CD4-positive, alpha-beta T cell (primary cell): Measurements from ENCODE around the gene FNDC1. TPM values are rescaled to one million over a fixed set of nuclear protein-coding genes. Genes with fewer than 3 reads are reported as not detected.

Experiments used
- ATAC-seq: fragments of 200-7000 bp; cut with Tn5 transposase; one replicate; pipeline ENCODE4 v1.10.0; 2022; ENCODE audit warnings: mild to moderate bottlenecking; ENCODE audit not compliant: poor library complexity
- CTCF ChIA-PET: fragments of 350-600 bp; sonication (Branson Sonifier 250); formaldehyde crosslinking; loops from one replicate; lab custom pipeline; 2021; ENCODE audit warnings: antibody characterized with exemption, inconsistent platforms; lab: Charles Lee
- POLR2A ChIA-PET: fragments of 350-600 bp; sonication (Branson Sonifier 250); formaldehyde crosslinking; loops from one replicate; lab custom pipeline; 2021; ENCODE audit warnings: antibody characterized with exemption, inconsistent platforms; lab: Charles Lee
- DNase-seq, 14 experiments: peaks; one replicate each; pipeline ENCODE4 v3.0.0-alpha.2; 2013 to 2020; ENCODE audit warnings: mixed read lengths in 2 of 14
- H3K27ac ChIP-seq, 2 donors: one replicate each; pipeline versions ENCODE4 v1.5.1 to v1.7.0; 2013; ENCODE audit warnings: low read length in 2 of 2, low read depth in 1 of 2, mild to moderate bottlenecking in 1 of 2
- H3K27me3 ChIP-seq, 2 experiments: 1 replicate in 1 of 2; 2 replicates in 1 of 2; pipeline versions ENCODE4 v1.6.1 to v1.7.0; 2013; ENCODE audit warnings: low read length in 2 of 2, control low read depth in 1 of 2, mild to moderate bottlenecking in 1 of 2, moderate library complexity in 1 of 2; ENCODE audit not compliant: insufficient read depth in 2 of 2, control insufficient read depth in 1 of 2
- H3K36me3 ChIP-seq: one replicate; pipeline ENCODE4 v1.6.1; 2013; ENCODE audit warnings: low read length, control low read depth; ENCODE audit not compliant: insufficient read depth
- H3K4me1 ChIP-seq: one replicate; pipeline ENCODE4 v1.6.1; 2013; ENCODE audit warnings: low read length, control low read depth; ENCODE audit not compliant: insufficient read depth
- H3K4me3 ChIP-seq: one replicate; pipeline ENCODE4 v1.5.1; 2013; ENCODE audit warnings: mild to moderate bottlenecking, low read length, moderate library complexity
- H3K9me3 ChIP-seq, 2 experiments: 1 replicate in 1 of 2; 2 replicates in 1 of 2; pipeline versions ENCODE4 v1.6.1 to v1.7.0; 2013; ENCODE audit warnings: low read length in 2 of 2, mild to moderate bottlenecking in 2 of 2, control low read depth in 1 of 2, moderate library complexity in 1 of 2; ENCODE audit not compliant: control insufficient read depth in 1 of 2, insufficient read depth in 1 of 2
- H3K27ac Mint-ChIP-seq: one replicate; pipeline ENCODE4 v1.8.0; 2020; ENCODE audit warnings: mixed read lengths
- H3K27me3 Mint-ChIP-seq: one replicate; pipeline ENCODE4 v1.8.0; 2021; ENCODE audit warnings: mixed read lengths
- H3K36me3 Mint-ChIP-seq: one replicate; pipeline ENCODE4 v1.8.0; 2021; ENCODE audit warnings: low read depth, mixed read lengths
- H3K4me1 Mint-ChIP-seq: one replicate; pipeline ENCODE4 v1.8.0; 2021; ENCODE audit warnings: low read depth, mixed read lengths
- H3K4me3 Mint-ChIP-seq: one replicate; pipeline ENCODE4 v1.8.0; 2020; ENCODE audit warnings: mild to moderate bottlenecking, mixed read lengths
- H3K9me3 Mint-ChIP-seq: one replicate; pipeline ENCODE4 v1.8.0; 2020; ENCODE audit warnings: mixed read lengths
- intact Hi-C, 2 experiments: fragments of 100-400 bp; cut with DNase I in 1 of 2; cut with micrococcal nuclease in 1 of 2; formaldehyde crosslinking; loops; one replicate each; pipeline versions ENCODE4 v1.15.1 to v1.9.0; 2023 to 2025; cut with DNase I, micrococcal nuclease
- total RNA-seq, 174 experiments: library from RNA in 2 of 174; stranded (reverse) in 2 of 174; gene quantifications; one replicate each; pipeline ENCODE4 v1.2.3 and lab custom pipeline; 2021 to 2026
- TF ChIP-seq, protein P1 (sequence below): fragments of 200-600 bp; IDR thresholded peaks from one replicate; pipeline ENCODE4 v1.8.0; 2022; ENCODE audit warnings: antibody characterized with exemption, mild to moderate bottlenecking

Gene FNDC1
- total RNA-seq, 2 experiments from 2014 or later = not detected

DNA sequence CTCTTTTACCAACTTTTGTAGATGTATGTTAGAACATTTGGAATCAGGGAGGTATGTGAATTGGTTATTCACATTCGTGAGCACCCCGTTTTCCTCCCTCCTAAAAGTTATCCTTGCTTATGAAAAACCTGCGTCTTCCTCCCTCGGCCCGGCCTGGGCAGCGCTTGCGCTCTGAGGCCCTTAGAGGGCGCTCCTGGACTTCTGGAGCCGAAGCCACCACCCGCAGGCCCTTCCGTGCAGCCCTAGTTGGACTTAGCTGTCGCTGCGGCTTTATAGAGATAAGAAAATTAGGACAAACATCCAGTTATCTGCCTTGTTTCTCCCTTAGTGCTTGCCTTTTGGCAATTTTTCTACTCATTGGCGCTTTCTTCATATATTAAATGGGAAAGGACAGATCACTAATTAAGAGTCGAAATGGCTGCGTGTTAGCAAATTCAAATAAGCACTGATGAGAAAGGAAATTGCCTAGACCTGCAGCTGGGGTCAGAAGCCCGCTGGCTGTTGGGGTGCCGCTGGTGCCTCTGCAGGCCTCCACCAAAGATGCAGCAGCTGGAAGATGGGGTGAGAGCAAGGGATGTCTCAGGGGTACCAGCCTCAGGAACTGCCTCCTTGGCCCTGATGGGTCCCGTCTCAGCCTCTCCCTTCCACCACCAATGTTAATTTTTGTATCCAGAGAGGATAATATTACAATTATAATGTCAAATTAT is 5.2 kb downstream of the FNDC1 start:
- peaks cover 12% of the 10 kb centered on the region for H3K4me1 Mint-ChIP-seq
- POLR2A ChIA-PET = interaction anchor here (1.3 kb wide), 1 partner anchor 481 kb away, joined by 5 read pairs; no protein-coding TSS in a partner anchor
- no peaks in the 10 kb centered on the region for H3K36me3 Mint-ChIP-seq
- CTCF ChIA-PET = interaction anchor here (0.8 to 1.8 kb wide), 3 partner anchors 10 to 480 kb away, joined by 3 to 9 read pairs (median 5); no protein-coding TSS in a partner anchor
- ATAC-seq (peak; percentile 79), DNase-seq (peak; percentile 40 to 80 (median 56))
- peaks cover 27 to 53% of the 10 kb centered on the region in 2 experiments for H3K27me3 ChIP-seq
- no peaks in the 10 kb centered on the region for H3K36me3 ChIP-seq
- H3K4me3 ChIP-seq = no peak overlapping the region
- no peak overlapping the region for H3K4me3 Mint-ChIP-seq
- H3K27me3 Mint-ChIP-seq = peaks cover 67% of the 10 kb centered on the region
- no peaks in the 10 kb centered on the region for H3K9me3 Mint-ChIP-seq
- H3K9me3 ChIP-seq = no peaks in the 10 kb centered on the region
- H3K27ac ChIP-seq = no peak overlapping the region
- intact Hi-C loops = loop anchor here in 1 of 2 experiments (1.0 to 10.0 kb wide), 4 partner anchors 481 to 1360 kb away; no protein-coding TSS in a partner anchor
- peaks cover 15% of the 10 kb centered on the region for H3K4me1 ChIP-seq
- no peak overlapping the region for H3K27ac Mint-ChIP-seq
- TF ChIP-seq, protein P1, sequence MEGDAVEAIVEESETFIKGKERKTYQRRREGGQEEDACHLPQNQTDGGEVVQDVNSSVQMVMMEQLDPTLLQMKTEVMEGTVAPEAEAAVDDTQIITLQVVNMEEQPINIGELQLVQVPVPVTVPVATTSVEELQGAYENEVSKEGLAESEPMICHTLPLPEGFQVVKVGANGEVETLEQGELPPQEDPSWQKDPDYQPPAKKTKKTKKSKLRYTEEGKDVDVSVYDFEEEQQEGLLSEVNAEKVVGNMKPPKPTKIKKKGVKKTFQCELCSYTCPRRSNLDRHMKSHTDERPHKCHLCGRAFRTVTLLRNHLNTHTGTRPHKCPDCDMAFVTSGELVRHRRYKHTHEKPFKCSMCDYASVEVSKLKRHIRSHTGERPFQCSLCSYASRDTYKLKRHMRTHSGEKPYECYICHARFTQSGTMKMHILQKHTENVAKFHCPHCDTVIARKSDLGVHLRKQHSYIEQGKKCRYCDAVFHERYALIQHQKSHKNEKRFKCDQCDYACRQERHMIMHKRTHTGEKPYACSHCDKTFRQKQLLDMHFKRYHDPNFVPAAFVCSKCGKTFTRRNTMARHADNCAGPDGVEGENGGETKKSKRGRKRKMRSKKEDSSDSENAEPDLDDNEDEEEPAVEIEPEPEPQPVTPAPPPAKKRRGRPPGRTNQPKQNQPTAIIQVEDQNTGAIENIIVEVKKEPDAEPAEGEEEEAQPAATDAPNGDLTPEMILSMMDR = peak; percentile 81

DNA sequence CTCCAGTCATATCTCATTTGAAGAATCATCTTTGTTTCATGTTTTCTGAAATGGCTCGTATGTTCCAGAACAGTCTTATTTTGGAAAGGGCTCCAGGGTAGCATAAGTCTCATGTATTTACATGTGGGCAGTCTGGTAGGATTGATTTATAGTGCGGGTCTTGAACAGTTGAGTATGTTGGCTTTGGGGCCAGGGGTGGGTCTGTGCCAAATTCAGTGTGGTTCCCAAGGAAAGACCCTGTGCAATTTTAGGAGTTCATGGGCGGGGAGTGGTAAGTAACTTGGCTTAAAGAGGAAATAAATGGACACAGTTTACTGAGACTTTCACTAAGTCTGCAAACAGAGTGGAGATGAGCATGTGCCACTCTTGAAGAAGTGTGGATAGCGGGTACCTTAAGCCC is 7.7 kb downstream of the FNDC1 start:
- ATAC-seq (no peak), DNase-seq (no peak)
- H3K36me3 Mint-ChIP-seq = no peaks in the 10 kb centered on the region
- TF ChIP-seq, protein P1 = no peak
- POLR2A ChIA-PET = no interaction called here
- Histone ChIP-seq H3K36me3 (no peaks in the 10 kb centered on the region), H3K27me3 (peaks cover 7 to 30% of the 10 kb centered on the region in 2 experiments), H3K27ac (no peak overlapping the region), H3K4me3 (no peak overlapping the region), H3K4me1 (peaks cover 13% of the 10 kb centered on the region), H3K9me3 (no peaks in the 10 kb centered on the region)
- H3K27me3 Mint-ChIP-seq = peaks cover 45% of the 10 kb centered on the region
- intact Hi-C loops = loop anchor here in 1 of 2 experiments (10.0 kb wide), 1 partner anchor 1358 kb away; no protein-coding TSS in a partner anchor
- CTCF ChIA-PET = no interaction called here
- peaks cover 9% of the 10 kb centered on the region for H3K4me1 Mint-ChIP-seq
- no peak overlapping the region for H3K4me3 Mint-ChIP-seq
- no peak overlapping the region for H3K27ac Mint-ChIP-seq
- no peaks in the 10 kb centered on the region for H3K9me3 Mint-ChIP-seq

DNA sequence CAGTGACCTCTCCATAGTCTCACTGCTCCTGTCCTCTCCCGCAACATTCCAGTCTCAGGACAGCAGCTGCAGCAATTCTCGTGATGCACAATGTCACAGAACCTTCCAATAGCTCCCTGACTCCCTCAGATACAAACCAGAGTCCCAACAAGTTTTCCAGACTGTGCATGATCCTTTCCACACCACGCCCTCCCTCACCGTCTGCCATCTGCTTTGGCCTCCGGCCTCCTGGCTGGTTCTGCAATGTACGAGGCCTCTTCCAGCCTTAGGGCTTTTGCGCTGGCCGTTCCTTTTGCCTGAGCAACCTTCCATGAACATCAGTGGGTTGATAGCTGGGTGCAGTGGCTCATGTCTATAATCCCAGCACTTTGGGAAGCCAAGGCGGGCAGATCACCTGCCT is 9.6 kb downstream of the FNDC1 start:
- H3K4me3 ChIP-seq = no peak overlapping the region
- DNase-seq (no peak), ATAC-seq (no peak)
- H3K9me3 ChIP-seq = no peaks in the 10 kb centered on the region
- H3K36me3 ChIP-seq = no peaks in the 10 kb centered on the region
- peaks cover 0 to 13% of the 10 kb centered on the region in 2 experiments for H3K27me3 ChIP-seq
- peaks cover 18% of the 10 kb centered on the region for H3K4me1 ChIP-seq
- no peak overlapping the region for H3K27ac ChIP-seq
- POLR2A ChIA-PET = no interaction called here
- H3K36me3 Mint-ChIP-seq = no peaks in the 10 kb centered on the region
- H3K4me3 Mint-ChIP-seq = no peak overlapping the region
- intact Hi-C loops = loop anchor here in 1 of 2 experiments (10.0 kb wide), 1 partner anchor 1356 kb away; no protein-coding TSS in a partner anchor
- TF ChIP-seq, protein P1 = no peak
- H3K9me3 Mint-ChIP-seq = no peaks in the 10 kb centered on the region
- H3K4me1 Mint-ChIP-seq = peaks cover 12% of the 10 kb centered on the region
- CTCF ChIA-PET = no interaction called here
- no peak overlapping the region for H3K27ac Mint-ChIP-seq
- H3K27me3 Mint-ChIP-seq = peaks cover 26% of the 10 kb centered on the region
